Esophagus squamous epithelium (tissue), 5 donors: ENCODE results near the gene FBXW2. TPM values are rescaled to one million over a fixed set of nuclear protein-coding genes. Genes with fewer than 3 reads are reported as not detected.

Experiments
- DNase-seq: peaks from one replicate; lab custom pipeline; 2025; lab: John Stamatoyannopoulos, UW
- H3K27ac ChIP-seq, 4 donors: fragments of 200-600 bp; sonication (generic); one replicate each; pipeline ENCODE4 v1.5.1; 2016 to 2019; ENCODE audit warnings: mild to moderate bottlenecking in 1 of 4
- H3K27me3 ChIP-seq, 4 donors: fragments of 200-600 bp; sonication (generic); 1 replicate in 3 of 4; 2 replicates in 1 of 4; pipeline versions ENCODE4 v1.5.1 to v1.6.0; 2017 to 2021; ENCODE audit warnings: antibody characterized with exemption in 1 of 4
- H3K36me3 ChIP-seq, 3 donors: fragments of 200-600 bp; sonication (generic); one replicate each; pipeline ENCODE4 v1.5.1; 2016 to 2019
- H3K4me1 ChIP-seq, 3 donors: fragments of 200-600 bp; sonication (generic); one replicate each; pipeline ENCODE4 v1.5.1; 2017 to 2019
- H3K4me3 ChIP-seq, 4 donors: fragments of 200-600 bp; sonication (generic); 1 replicate in 3 of 4; 2 replicates in 1 of 4; pipeline ENCODE4 v1.5.1; 2016 to 2019; ENCODE audit warnings: mild to moderate bottlenecking in 2 of 4, moderate library complexity in 1 of 4
- H3K9me3 ChIP-seq, 3 donors: fragments of 200-600 bp; sonication (generic); one replicate each; pipeline ENCODE4 v1.5.1; 2016 to 2019
- POLR2A ChIP-seq, 4 donors: fragments of 450-650 bp; IDR thresholded peaks; one replicate each; pipeline ENCODE4 v1.6.1; 2017; ENCODE audit warnings: antibody characterized with exemption in 4 of 4, mild to moderate bottlenecking in 4 of 4, moderate library complexity in 3 of 4
- WGBS, 2 donors: methylation state at CpG; one replicate each; pipeline ENCODE4 v1.1.5; 2018; 5-methylcytosine and 5-hydroxymethylcytosine counted together
- intact Hi-C: fragments of 100-400 bp; cut with DNase I; formaldehyde crosslinking; loops from one replicate; pipeline ENCODE4 v1.15.0; 2022
- total RNA-seq, 4 donors: library from RNA; depleted of rRNA; stranded (reverse); fragments of >200 nt; gene quantifications; one replicate each; pipeline ENCODE4 v1.1.0, GENCODE V29; 2016
- TF ChIP-seq, protein P1 (sequence below), 6 experiments: fragments of 450-650 bp in 4 of 6; fragments of 200-600 bp in 2 of 6; sonication (generic) in 2 of 6; IDR thresholded peaks; one replicate each; pipeline ENCODE4 v1.5.1; 2016 to 2019; ENCODE audit warnings: antibody characterized with exemption in 6 of 6, mild to moderate bottlenecking in 4 of 6, moderate library complexity in 4 of 6
- donor health status: DM: yes; HTN: yes; CAD: no.

The FBXW2 gene
- total RNA-seq, 4 donors from 2014 or later: 23.1 to 41.6 (median 31.7) TPM

- H3K27me3 ChIP-seq: no peaks in the 10 kb centered on the region
- intact Hi-C loops: loop anchor here (5.0 kb wide), 1 partner anchor 179 kb away; no protein-coding TSS in a partner anchor
- WGBS, 2 donors: 60 to 78% methylated on average over 3 of the region's 3 CpGs
- no peaks in the 10 kb centered on the region for H3K9me3 ChIP-seq
- H3K36me3 ChIP-seq: peaks cover 0 to 54% (median 7%) of the 10 kb centered on the region in 3 donors
- no peak overlapping the region for H3K27ac ChIP-seq
- peaks cover 0 to 8% (median 0%) of the 10 kb centered on the region in 3 donors for H3K4me1 ChIP-seq
- no peak for DNase-seq
- H3K4me3 ChIP-seq: no peak overlapping the region
- no peak for TF ChIP-seq POLR2A (IDR thresholded peaks at IDR 0.05)
- TF ChIP-seq, protein P1, sequence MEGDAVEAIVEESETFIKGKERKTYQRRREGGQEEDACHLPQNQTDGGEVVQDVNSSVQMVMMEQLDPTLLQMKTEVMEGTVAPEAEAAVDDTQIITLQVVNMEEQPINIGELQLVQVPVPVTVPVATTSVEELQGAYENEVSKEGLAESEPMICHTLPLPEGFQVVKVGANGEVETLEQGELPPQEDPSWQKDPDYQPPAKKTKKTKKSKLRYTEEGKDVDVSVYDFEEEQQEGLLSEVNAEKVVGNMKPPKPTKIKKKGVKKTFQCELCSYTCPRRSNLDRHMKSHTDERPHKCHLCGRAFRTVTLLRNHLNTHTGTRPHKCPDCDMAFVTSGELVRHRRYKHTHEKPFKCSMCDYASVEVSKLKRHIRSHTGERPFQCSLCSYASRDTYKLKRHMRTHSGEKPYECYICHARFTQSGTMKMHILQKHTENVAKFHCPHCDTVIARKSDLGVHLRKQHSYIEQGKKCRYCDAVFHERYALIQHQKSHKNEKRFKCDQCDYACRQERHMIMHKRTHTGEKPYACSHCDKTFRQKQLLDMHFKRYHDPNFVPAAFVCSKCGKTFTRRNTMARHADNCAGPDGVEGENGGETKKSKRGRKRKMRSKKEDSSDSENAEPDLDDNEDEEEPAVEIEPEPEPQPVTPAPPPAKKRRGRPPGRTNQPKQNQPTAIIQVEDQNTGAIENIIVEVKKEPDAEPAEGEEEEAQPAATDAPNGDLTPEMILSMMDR (IDR thresholded peaks at IDR 0.05): no peak
Observed at GRCh38 chr9:120758544-120758943, 34.7 kb downstream of the FBXW2 start.

DNA sequence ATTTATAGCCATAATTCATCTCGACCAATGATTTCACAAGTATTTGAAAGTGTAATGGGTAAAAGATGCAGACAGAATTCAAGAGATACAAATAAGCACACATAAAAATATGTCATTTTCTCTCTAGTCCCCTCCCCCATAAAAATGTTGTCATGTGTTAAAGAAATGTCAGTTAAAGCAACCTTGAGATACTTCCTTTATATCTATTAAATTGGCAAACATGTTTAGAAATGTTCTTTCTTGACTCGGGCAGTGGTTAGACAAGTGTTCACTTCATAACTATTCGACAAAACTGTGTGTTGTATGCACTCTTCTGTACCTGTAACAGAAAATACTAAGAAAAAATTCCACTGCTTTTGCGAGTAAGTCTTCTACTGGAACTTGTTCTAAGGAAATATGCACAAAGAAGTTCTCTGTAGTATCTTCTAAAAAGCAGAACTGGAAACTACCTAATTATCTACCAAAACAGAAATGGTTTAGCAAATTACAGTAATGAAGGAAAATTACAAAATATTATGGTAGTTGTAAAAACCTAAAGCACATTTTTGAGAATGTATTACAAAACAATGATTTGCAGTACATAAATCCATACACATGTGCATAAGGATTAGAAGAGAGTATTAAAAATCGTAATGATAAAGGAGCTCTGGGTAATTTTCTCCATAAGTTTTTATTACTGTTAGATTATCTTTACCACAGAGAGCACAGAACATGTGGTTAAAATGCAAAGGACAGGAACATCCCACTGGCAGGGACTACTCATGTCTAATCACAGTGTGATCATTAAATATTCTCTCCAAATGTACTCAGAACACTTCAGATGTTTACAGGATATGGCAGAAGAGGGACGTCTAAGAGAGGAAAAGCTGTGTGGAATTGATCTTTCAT is 35.9 kb downstream of the FBXW2 start:
- no peaks in the 10 kb centered on the region for H3K9me3 ChIP-seq
- H3K4me3 ChIP-seq: no peak overlapping the region
- peaks cover 0 to 8% (median 0%) of the 10 kb centered on the region in 3 donors for H3K4me1 ChIP-seq
- TF ChIP-seq, protein P1 (IDR thresholded peaks at IDR 0.05): no peak
- no peak for TF ChIP-seq POLR2A (IDR thresholded peaks at IDR 0.05)
- no peak for DNase-seq
- H3K36me3 ChIP-seq: peaks cover 0 to 41% (median 0%) of the 10 kb centered on the region in 3 donors
- H3K27me3 ChIP-seq: no peaks in the 10 kb centered on the region
- H3K27ac ChIP-seq: peak overlapping the region in 1 of 4 donors; percentile 14
- intact Hi-C loops: loop anchor here (5.0 kb wide), 1 partner anchor 180 kb away; no protein-coding TSS in a partner anchor
- WGBS, 2 donors: 38 to 39% methylated on average over 6 of the region's 6 CpGs

DNA sequence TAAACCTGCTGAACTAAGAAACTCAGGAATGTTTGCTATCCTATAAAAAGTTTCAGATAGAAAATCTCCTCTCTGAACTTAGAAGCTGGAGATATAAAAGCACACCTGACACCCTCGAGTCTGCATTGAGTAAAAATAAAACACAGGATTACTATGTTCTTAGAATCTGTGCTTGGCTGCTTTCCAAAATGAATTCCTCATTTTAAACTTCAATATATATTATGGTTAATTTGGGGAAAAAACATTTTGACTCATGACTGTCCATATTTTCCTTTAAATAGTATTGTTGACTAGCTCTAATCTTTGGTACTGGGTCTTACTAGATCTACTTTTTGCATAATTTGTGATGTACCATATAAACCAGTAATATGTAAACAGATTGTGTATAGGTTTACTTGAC is 36.7 kb downstream of the FBXW2 start:
- DNase-seq: no peak
- no peaks in the 10 kb centered on the region for H3K27me3 ChIP-seq
- intact Hi-C loops: loop anchor here (5.0 kb wide), 1 partner anchor 181 kb away; no protein-coding TSS in a partner anchor
- H3K4me3 ChIP-seq: no peak overlapping the region
- H3K36me3 ChIP-seq: peaks cover 0 to 34% (median 0%) of the 10 kb centered on the region in 3 donors
- H3K9me3 ChIP-seq: no peaks in the 10 kb centered on the region
- WGBS, 2 donors: 4 to 7% methylated on average over 1 of the region's 1 CpG
- TF ChIP-seq POLR2A (IDR thresholded peaks at IDR 0.05): no peak
- TF ChIP-seq, protein P1 (IDR thresholded peaks at IDR 0.05): no peak
- H3K27ac ChIP-seq: peak overlapping the region in 1 of 4 donors; percentile 5
- peaks cover 0 to 8% (median 0%) of the 10 kb centered on the region in 3 donors for H3K4me1 ChIP-seq

- Histone ChIP-seq H3K27me3 (no peaks in the 10 kb centered on the region), H3K9me3 (no peaks in the 10 kb centered on the region), H3K4me3 (no peak overlapping the region), H3K36me3 (peaks cover 0 to 28% (median 0%) of the 10 kb centered on the region in 3 donors), H3K27ac (peak overlapping the region in 1 of 4 donors; percentile 5), H3K4me1 (peaks cover 0 to 8% (median 0%) of the 10 kb centered on the region in 3 donors)
- DNase-seq: no peak
- WGBS, 2 donors: 4 to 10% methylated on average over 6 of the region's 6 CpGs
- intact Hi-C loops: loop anchor here (5.0 kb wide), 1 partner anchor 181 kb away; no protein-coding TSS in a partner anchor
- TF ChIP-seq, protein P1 (IDR thresholded peaks at IDR 0.05): peak; percentile 90 to 91 (median 90)
- no peak for TF ChIP-seq POLR2A (IDR thresholded peaks at IDR 0.05)
Observed at GRCh38 chr9:120755810-120756434, 37.3 kb downstream of the FBXW2 start.
